ENCODE results near the gene DCAF4.

- no peak for TF ChIP-seq TARDBP (IDR thresholded peaks at IDR 0.05)
- no peak for TF ChIP-seq ELF4 (IDR thresholded peaks at IDR 0.05)
- no peak for TF ChIP-seq ARNT (IDR thresholded peaks at IDR 0.05)
- no peak for TF ChIP-seq SUZ12 (IDR thresholded peaks at IDR 0.05)
These were observed 73.8 kb downstream of the DCAF4 start for GRCh38 chr14:73000073-73000472.
